GM12878 (cell line): Measurements from ENCODE around the gene YARS1. TPM values are rescaled to one million over a fixed set of nuclear protein-coding genes. Genes with fewer than 3 reads are reported as not detected.

Experiments used
- ATAC-seq: fragments of 200-7000 bp; cut with Tn5 transposase; 3 replicates; pipeline ENCODE4 v1.9.1; 2020; ENCODE audit warnings: mild to moderate bottlenecking, moderate library complexity
- BruUV-seq: library from RNA; stranded (reverse); fragments of 400-500 nt; replicated peaks from 2 replicates; lab custom pipeline; 2021; lab: Mats Ljungman, UMichigan
- CTCF ChIA-PET: fragments of 300-600 bp; sonication (Branson Sonifier 250); formaldehyde crosslinking; extraction: SDS; loops from one replicate; lab custom pipeline; 2021; ENCODE audit warnings: inconsistent platforms; lab: Yijun Ruan, JAX
- POLR2A ChIA-PET: fragments of 350-600 bp; formaldehyde crosslinking; extraction: SDS; loops from one replicate; lab custom pipeline; 2021; ENCODE audit warnings: inconsistent platforms; lab: Charles Lee
- RAD21 ChIA-PET: fragments of 300-600 bp; sonication (Branson Sonifier 250); formaldehyde crosslinking; loops from one replicate; lab custom pipeline; 2023; ENCODE audit warnings: antibody characterized with exemption; ENCODE audit not compliant: unreplicated experiment; lab: Charles Lee
- SMC1A ChIA-PET: fragments of 300-600 bp; sonication (Branson Sonifier 250); formaldehyde crosslinking; loops from one replicate; lab custom pipeline; 2023; ENCODE audit not compliant: unreplicated experiment, uncharacterized antibody; lab: Charles Lee
- DNase-seq: peaks from one replicate; pipeline ENCODE4 v3.0.0-alpha.2; 2011; ENCODE audit warnings: low read depth, low spot score
- FAIRE-seq: peaks from 3 replicates; lab custom pipeline; 2011; peaks lifted over from hg19 to GRCh38; lab: Jason Lieb, UNC
- H2AFZ ChIP-seq: 2 replicates; pipeline ENCODE4 v1.6.0; 2011; ENCODE audit warnings: low read depth, low read length, control low read depth; ENCODE audit not compliant: control insufficient read depth
- H3K27ac ChIP-seq: 2 replicates; pipeline ENCODE4 v1.5.1; 2011; ENCODE audit warnings: control low read depth; ENCODE audit not compliant: control insufficient read depth, insufficient read depth
- H3K27me3 ChIP-seq, 2 experiments: replicated peaks in 1 of 2; 2 replicates each; pipeline versions ENCODE4 v1.6.0 to v1.6.1; 2011; ENCODE audit warnings: low read length in 1 of 2; ENCODE audit not compliant: control insufficient read depth in 2 of 2, insufficient read depth in 2 of 2
- H3K36me3 ChIP-seq, 2 experiments: 2 replicates each; pipeline ENCODE4 v1.5.1; 2011; ENCODE audit warnings: low read length in 1 of 2; ENCODE audit not compliant: control insufficient read depth in 2 of 2, insufficient read depth in 2 of 2
- H3K4me1 ChIP-seq: 2 replicates; pipeline ENCODE4 v1.6.1; 2011; ENCODE audit warnings: mild to moderate bottlenecking, low read length, moderate library complexity, mixed read lengths; ENCODE audit not compliant: control insufficient read depth, insufficient read depth
- H3K4me2 ChIP-seq: 2 replicates; pipeline ENCODE4 v1.6.0; 2011; ENCODE audit warnings: control low read depth; ENCODE audit not compliant: control insufficient read depth, insufficient read depth
- H3K4me3 ChIP-seq: fragments of 200-600 bp; sonication (generic); 2 replicates; pipeline ENCODE4 v1.5.1; 2016
- H3K79me2 ChIP-seq: 2 replicates; pipeline ENCODE4 v1.6.0; 2011; ENCODE audit warnings: low read length; ENCODE audit not compliant: control insufficient read depth, insufficient read depth
- H3K9ac ChIP-seq: 2 replicates; pipeline ENCODE4 v1.8.0; 2011; ENCODE audit warnings: low read length, control low read depth, mixed read lengths; ENCODE audit not compliant: control insufficient read depth, insufficient read depth
- H3K9me3 ChIP-seq: replicated peaks from 3 replicates; pipeline ENCODE4 v1.5.1; 2011; ENCODE audit warnings: mild to moderate bottlenecking, low read length; ENCODE audit not compliant: control insufficient read depth, insufficient read depth
- H4K20me1 ChIP-seq: 2 replicates; pipeline ENCODE4 v1.6.0; 2011; ENCODE audit not compliant: control insufficient read depth, insufficient read depth
- BHLHE40 ChIP-seq, 2 experiments: fragments of 450-650 bp in 1 of 2; IDR thresholded peaks; 2 replicates each; pipeline ENCODE4 v1.6.1; 2011 to 2017; ENCODE audit warnings: low read depth in 2 of 2, borderline replicate concordance in 1 of 2, improper control_type of control experiment in 1 of 2, low read length in 1 of 2, mild to moderate bottlenecking in 1 of 2
- CREB1 ChIP-seq: IDR thresholded peaks from 2 replicates; pipeline ENCODE4 v1.6.1; 2012; ENCODE audit warnings: low read depth, mild to moderate bottlenecking, inconsistent platforms
- EED ChIP-seq: sonication (generic); IDR thresholded peaks from 2 replicates; pipeline ENCODE4 v1.6.1; 2016; ENCODE audit warnings: antibody characterized with exemption, low read depth
- HDAC2 ChIP-seq: fragments of 200-600 bp; sonication (generic); IDR thresholded peaks from 2 replicates; pipeline ENCODE4 v1.6.1; 2017
- IKZF2 ChIP-seq, 2 experiments: fragments of 450-650 bp; IDR thresholded peaks; 2 replicates each; pipeline ENCODE4 v1.6.1; 2017; ENCODE audit warnings: mild to moderate bottlenecking in 2 of 2, moderate library complexity in 2 of 2
- KAT2A ChIP-seq: conservative IDR thresholded peaks from 2 replicates; pipeline ENCODE4 v1.6.1; 2011; ENCODE audit warnings: low read depth, low read length; ENCODE audit not compliant: control insufficient read depth
- KLF5 ChIP-seq: fragments of 450-650 bp; IDR thresholded peaks from 2 replicates; pipeline ENCODE4 v1.6.1; 2014; ENCODE audit warnings: mild to moderate bottlenecking; ENCODE audit not compliant: partially characterized antibody
- MTA2 ChIP-seq: fragments of 450-650 bp; IDR thresholded peaks from 2 replicates; pipeline ENCODE4 v1.6.1; 2016; ENCODE audit warnings: low read depth, mild to moderate bottlenecking, moderate library complexity
- NFIC ChIP-seq: IDR thresholded peaks from 2 replicates; pipeline ENCODE4 v1.6.1; 2012; ENCODE audit warnings: low read depth, mild to moderate bottlenecking, inconsistent platforms, low read length, moderate library complexity
- PML ChIP-seq: IDR thresholded peaks from 2 replicates; pipeline ENCODE4 v1.6.1; 2012; ENCODE audit warnings: low read length, inconsistent platforms
- POLR2A ChIP-seq: IDR thresholded peaks from 2 replicates; pipeline ENCODE4 v1.6.1; 2011; ENCODE audit warnings: low read depth, mild to moderate bottlenecking, low read length
- RAD51 ChIP-seq: fragments of 450-650 bp; IDR thresholded peaks from 2 replicates; pipeline ENCODE4 v1.6.1; 2016; ENCODE audit warnings: moderate library complexity, mild to moderate bottlenecking, inconsistent platforms
- ZNF217 ChIP-seq: fragments of 450-650 bp; IDR thresholded peaks from 2 replicates; pipeline ENCODE4 v1.6.1; 2017; ENCODE audit warnings: antibody characterized with exemption, mild to moderate bottlenecking
- WGBS: methylation state at CpG from one replicate; pipeline ENCODE4 v1.1.6; 2016; ENCODE audit warnings: low lambda C conversion rate; ENCODE audit not compliant: insufficient replicate concordance, insufficient coverage; ENCODE audit errors: missing lambda C conversion rate; 5-methylcytosine and 5-hydroxymethylcytosine counted together
- in situ Hi-C: fragments of 300-500 bp; cut with MboI; formaldehyde crosslinking; loops from 9 replicates; pipeline ENCODE4 v1.14.3; 2018; ENCODE audit warnings: mixed read lengths
- intact Hi-C: fragments of 100-400 bp; cut with micrococcal nuclease; formaldehyde crosslinking; loops from one replicate; pipeline ENCODE4 v1.14.2; 2022; ENCODE audit not compliant: unreplicated experiment
- polyA plus RNA-seq, 11 experiments: library from polyadenylated mRNA; depleted of rRNA in 4 of 11; unstranded in 6 of 11; stranded (reverse) in 5 of 11; fragments of >200 nt; fragmentation: Nextera tagmentation in 4 of 11; fragmentation: Illumina TruSeq in 1 of 11; extraction: Ambion mirVana in 4 of 11; extraction: Trizol in 1 of 11; gene quantifications; 1 replicate in 1 of 11; 2 replicates in 10 of 11; pipeline versions ENCODE4 v1.2.1 to v1.2.3, GENCODE V29; 2011 to 2016; ENCODE audit warnings: inconsistent platforms in 2 of 11, missing spikeins in 2 of 11, low read depth in 1 of 11
- total RNA-seq, 4 experiments: library from RNA; depleted of rRNA in 3 of 4; stranded (reverse); fragments of >200 nt in 3 of 4; fragmentation: Illumina TruSeq in 1 of 4; extraction: Trizol in 1 of 4; gene quantifications; 2 replicates each; pipeline versions ENCODE4 v1.2.1 to v1.2.3, GENCODE V29; 2013 to 2021
- TF ChIP-seq, protein P1 (sequence below): IDR thresholded peaks from 2 replicates; pipeline ENCODE4 v1.6.1; 2012; ENCODE audit warnings: low read length, inconsistent platforms
- TF ChIP-seq, protein P2 (sequence below): IDR thresholded peaks from 2 replicates; pipeline ENCODE4 v1.6.1; 2011; ENCODE audit warnings: borderline replicate concordance, low read depth, mild to moderate bottlenecking, moderate library complexity, mixed read lengths, low read length; ENCODE audit not compliant: insufficient read depth; ENCODE audit errors: extremely low read length

The YARS1 gene
- total and polyA plus RNA-seq, 10 of the 15 experiments (the other 5 are each of a cell fraction or from before 2014, with no cell fraction given) = 39.9 to 202 (median 136) TPM

DNA sequence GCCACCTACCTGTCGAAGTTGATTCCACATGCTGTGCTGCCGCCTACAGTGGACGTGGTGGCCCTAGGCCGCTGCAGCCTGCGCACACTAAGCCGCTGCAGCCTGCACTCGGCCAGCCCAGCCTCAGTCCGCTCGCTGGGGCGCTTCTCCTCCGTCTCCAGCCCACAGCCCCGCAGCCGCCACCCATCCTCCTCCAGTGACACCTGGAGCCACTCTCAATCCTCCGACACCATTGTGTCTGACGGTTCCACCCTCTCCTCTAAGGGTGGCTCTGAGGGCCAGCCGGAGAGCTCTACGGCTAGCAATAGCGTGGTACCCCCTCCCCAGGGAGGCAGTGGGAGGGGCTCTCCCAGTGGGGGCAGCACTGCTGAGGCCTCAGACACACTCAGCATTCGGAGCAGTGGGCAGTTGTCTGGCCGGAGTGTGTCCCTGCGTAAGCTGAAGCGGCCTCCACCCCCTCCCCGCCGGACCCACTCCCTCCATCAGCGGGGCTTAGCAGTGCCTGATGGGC, 46.9 kb downstream of the YARS1 start:
- Histone ChIP-seq H3K27me3 (no peaks in the 10 kb centered on the region), H2AFZ (no peak overlapping the region), H3K79me2 (no peaks in the 10 kb centered on the region), H3K27ac (no peak overlapping the region), H3K36me3 (peaks cover 10 to 11% of the 10 kb centered on the region in 2 experiments)
- CTCF ChIA-PET = interaction anchor here (1.2 to 7.2 kb wide), 3 partner anchors 12 to 59 kb away, joined by 3 to 163 read pairs (median 6); no protein-coding TSS in a partner anchor
- ATAC-seq (no peak), FAIRE-seq (no peak)
- TF ChIP-seq PML = no peak
- TF ChIP-seq, all 136 proteins: peak for 0
- ChIA-PET RAD21 (no interaction called here), SMC1A (interaction anchor here (0.6 kb wide), 1 partner anchor 9 kb away, joined by 3 read pairs; no protein-coding TSS in a partner anchor), POLR2A (no interaction called here)
- in situ Hi-C loops (no loop called here), intact Hi-C loops (loop anchor here (5.0 kb wide), 1 partner anchor 368 kb away; no protein-coding TSS in a partner anchor)
- 93% methylated on average over 23 of the region's 25 CpGs for WGBS
- no peak overlapping the region for H3K4me3 ChIP-seq
- no TSS peak for BruUV-seq
- no peak overlapping the region for H3K4me2 ChIP-seq
- H3K4me1 ChIP-seq = no peaks in the 10 kb centered on the region
- DNase-seq = no peak
- H3K9ac ChIP-seq = no peak overlapping the region
- H3K9me3 ChIP-seq = no peaks in the 10 kb centered on the region
- H4K20me1 ChIP-seq = no peaks in the 10 kb centered on the region

DNA sequence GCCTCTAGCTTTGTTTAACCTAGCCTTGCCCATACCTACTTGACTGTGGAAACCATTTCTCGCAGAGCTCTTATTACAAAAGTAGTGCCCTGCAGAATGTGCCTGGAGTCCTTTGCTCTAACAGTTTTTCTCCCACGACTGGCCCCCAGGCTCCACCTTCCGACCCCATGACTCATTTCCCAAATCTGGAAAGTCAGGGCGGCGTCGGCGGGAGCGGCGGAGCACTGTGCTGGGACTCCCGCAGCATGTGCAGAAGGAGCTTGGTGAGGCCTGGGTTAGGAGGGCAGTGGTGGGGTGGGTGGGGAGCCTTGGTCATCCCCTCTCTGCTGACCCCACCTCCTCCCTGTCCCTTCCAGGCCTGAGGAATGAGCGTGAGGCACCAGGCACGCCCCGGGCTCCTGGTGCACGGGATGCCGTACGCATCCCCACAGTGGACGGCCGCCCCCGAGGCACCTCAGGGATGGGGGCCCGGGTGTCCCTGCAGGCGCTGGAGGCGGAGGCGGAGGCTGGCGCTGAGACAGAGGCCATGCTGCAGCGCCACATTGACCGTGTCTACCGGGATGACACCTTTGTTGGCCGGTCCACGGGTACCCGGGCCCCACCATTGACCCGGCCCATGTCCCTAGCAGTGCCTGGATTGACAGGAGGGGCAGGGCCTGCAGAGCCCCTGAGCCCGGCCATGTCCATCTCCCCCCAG, 47.5 kb downstream of the YARS1 start:
- H2AFZ ChIP-seq = no peak overlapping the region
- SMC1A ChIA-PET = interaction anchor here (0.6 kb wide), 2 partner anchors 8 to 100 kb away, joined by 3 to 4 read pairs; no protein-coding TSS in a partner anchor
- no peak overlapping the region for H3K9ac ChIP-seq
- H3K4me3 ChIP-seq = no peak overlapping the region
- H4K20me1 ChIP-seq = no peaks in the 10 kb centered on the region
- BruUV-seq = no TSS peak
- in situ Hi-C loops = no loop called here
- POLR2A ChIA-PET = interaction anchor here (0.6 kb wide), 1 partner anchor 286 kb away, joined by 3 read pairs; no protein-coding TSS in a partner anchor
- intact Hi-C loops = loop anchor here (5.0 kb wide), 1 partner anchor 367 kb away; no protein-coding TSS in a partner anchor
- H3K4me2 ChIP-seq = no peak overlapping the region
- H3K79me2 ChIP-seq = no peaks in the 10 kb centered on the region
- H3K9me3 ChIP-seq = no peaks in the 10 kb centered on the region
- WGBS = 81% methylated on average over 28 of the region's 32 CpGs
- H3K4me1 ChIP-seq = no peaks in the 10 kb centered on the region
- no peak overlapping the region for H3K27ac ChIP-seq
- FAIRE-seq (no peak), ATAC-seq (no peak), DNase-seq (no peak)
- peaks cover 6% of the 10 kb centered on the region in 2 experiments for H3K36me3 ChIP-seq
- no peaks in the 10 kb centered on the region for H3K27me3 ChIP-seq
- RAD21 ChIA-PET = interaction anchor here (1.1 to 1.3 kb wide), 2 partner anchors 58 to 107 kb away, joined by 3 to 8 read pairs; no protein-coding TSS in a partner anchor
- CTCF ChIA-PET = interaction anchor here (0.6 to 1.4 kb wide), 6 partner anchors 11 to 58 kb away, joined by 3 to 8 read pairs (median 4); no protein-coding TSS in a partner anchor
- TF ChIP-seq HDAC2 (no peak), IKZF2 (IDR thresholded peaks at IDR 0.05) (no peak), ZNF217 (no peak), BHLHE40 (IDR thresholded peaks at IDR 0.05; ENCODE audit: borderline replicate concordance in 1 of 2, low read depth in 2 of 2, low read length in 1 of 2) (no peak), NFIC (no peak), CREB1 (no peak), EED (no peak), MTA2 (no peak), POLR2A (no peak), KAT2A (no peak), RAD51 (no peak), KLF5 (no peak)
- TF ChIP-seq, protein P1, sequence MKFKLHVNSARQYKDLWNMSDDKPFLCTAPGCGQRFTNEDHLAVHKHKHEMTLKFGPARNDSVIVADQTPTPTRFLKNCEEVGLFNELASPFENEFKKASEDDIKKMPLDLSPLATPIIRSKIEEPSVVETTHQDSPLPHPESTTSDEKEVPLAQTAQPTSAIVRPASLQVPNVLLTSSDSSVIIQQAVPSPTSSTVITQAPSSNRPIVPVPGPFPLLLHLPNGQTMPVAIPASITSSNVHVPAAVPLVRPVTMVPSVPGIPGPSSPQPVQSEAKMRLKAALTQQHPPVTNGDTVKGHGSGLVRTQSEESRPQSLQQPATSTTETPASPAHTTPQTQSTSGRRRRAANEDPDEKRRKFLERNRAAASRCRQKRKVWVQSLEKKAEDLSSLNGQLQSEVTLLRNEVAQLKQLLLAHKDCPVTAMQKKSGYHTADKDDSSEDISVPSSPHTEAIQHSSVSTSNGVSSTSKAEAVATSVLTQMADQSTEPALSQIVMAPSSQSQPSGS = no peak
- TF ChIP-seq, protein P2, sequence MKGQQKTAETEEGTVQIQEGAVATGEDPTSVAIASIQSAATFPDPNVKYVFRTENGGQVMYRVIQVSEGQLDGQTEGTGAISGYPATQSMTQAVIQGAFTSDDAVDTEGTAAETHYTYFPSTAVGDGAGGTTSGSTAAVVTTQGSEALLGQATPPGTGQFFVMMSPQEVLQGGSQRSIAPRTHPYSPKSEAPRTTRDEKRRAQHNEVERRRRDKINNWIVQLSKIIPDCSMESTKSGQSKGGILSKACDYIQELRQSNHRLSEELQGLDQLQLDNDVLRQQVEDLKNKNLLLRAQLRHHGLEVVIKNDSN = no peak
